Small intestine (tissue), 16 donors: ENCODE data around the gene SNX14. TPM values are rescaled to one million over a fixed set of nuclear protein-coding genes. Genes with fewer than 3 reads are reported as not detected.

Source experiments
- DNase-seq, 2 donors: peaks; one replicate each; pipeline versions ENCODE4 v3.0.0 to v3.0.0-alpha.2; 2013
- FAIRE-seq: peaks from 2 replicates; lab custom pipeline; 2012; peaks lifted over from hg19 to GRCh38; lab: Jason Lieb, UNC
- H3K27ac ChIP-seq, 3 donors: one replicate each; pipeline ENCODE4 v1.5.1; 2013; ENCODE audit warnings: low read length in 2 of 3, mild to moderate bottlenecking in 2 of 3, control low read depth in 1 of 3, inconsistent platforms in 1 of 3, low read depth in 1 of 3, moderate library complexity in 1 of 3
- H3K27me3 ChIP-seq, 3 donors: one replicate each; pipeline ENCODE4 v1.6.1; 2013; ENCODE audit warnings: low read length in 3 of 3, inconsistent platforms in 1 of 3; ENCODE audit not compliant: control insufficient read depth in 3 of 3, insufficient read depth in 3 of 3
- H3K36me3 ChIP-seq, 3 donors: one replicate each; pipeline ENCODE4 v1.6.1; 2013; ENCODE audit warnings: low read length in 3 of 3, inconsistent platforms in 1 of 3, low read depth in 1 of 3, mild to moderate bottlenecking in 1 of 3, moderate library complexity in 1 of 3; ENCODE audit not compliant: control insufficient read depth in 3 of 3, insufficient read depth in 2 of 3
- H3K4me1 ChIP-seq, 3 donors: one replicate each; pipeline ENCODE4 v1.6.1; 2013; ENCODE audit warnings: low read length in 2 of 3, inconsistent platforms in 1 of 3, low read depth in 1 of 3, mild to moderate bottlenecking in 1 of 3, moderate library complexity in 1 of 3; ENCODE audit not compliant: control insufficient read depth in 3 of 3, insufficient read depth in 2 of 3
- H3K4me3 ChIP-seq, 3 donors: one replicate each; pipeline ENCODE4 v1.5.1; 2013; ENCODE audit warnings: low read length in 3 of 3, control low read depth in 1 of 3, inconsistent platforms in 1 of 3, low read depth in 1 of 3, mild to moderate bottlenecking in 1 of 3, moderate library complexity in 1 of 3
- H3K9me3 ChIP-seq, 2 donors: one replicate each; pipeline ENCODE4 v1.6.1; 2013; ENCODE audit warnings: low read depth in 1 of 2, low read length in 1 of 2; ENCODE audit not compliant: control insufficient read depth in 2 of 2, insufficient read depth in 1 of 2
- WGBS, 3 donors: extraction: QIAGEN DNeasy Blood & Tissue Kit; methylation state at CpG; one replicate each; pipeline ENCODE4 v1.1.7; 2013; 5-methylcytosine and 5-hydroxymethylcytosine counted together
- long read RNA-seq, 10 donors: transcript quantifications; one replicate each; lab custom pipeline, GENCODE V29; 2026
- polyA plus RNA-seq, 4 donors: library from polyadenylated mRNA; stranded (reverse) in 3 of 4; unstranded in 1 of 4; fragments of 200-250 nt in 3 of 4; fragments of 120-200 nt in 1 of 4; gene quantifications; one replicate each; pipeline versions ENCODE4 v1.2.1 to v1.2.3, GENCODE V29; 2013
- donor health status: healthy with polysubstance abuse.
- donor health status: control.
- donor health status: control.
- donor health status: Bipolar disorder and iron deficiency.
- donor health status: healthy.

SNX14 gene
- polyA plus RNA-seq: 10 to 100 TPM; 43.2 to 98.4 (median 54.0) TPM
- long read RNA-seq, donor 1, transcript SNX14-206 (3 exons, 755 nt): major isoform, 14 of 22 reads
- long read RNA-seq, donor 1, partial matches to known transcripts: 0 of 22 reads
- long read RNA-seq, donor 1, other reads (novel, unspliced or antisense): 0 of 22 reads
- long read RNA-seq, donor 2, partial matches to known transcripts: 0 of 6 reads
- long read RNA-seq, donor 2, other reads (novel, unspliced or antisense): 0 of 6 reads
- long read RNA-seq, donor 3, transcript SNX14-206 (3 exons, 755 nt): major isoform, 10 of 14 reads
- long read RNA-seq, donor 3, partial matches to known transcripts: 0 of 14 reads
- long read RNA-seq, donor 3, other reads (novel, unspliced or antisense): 0 of 14 reads
- long read RNA-seq, donor 4: 0 reads
- long read RNA-seq, donor 5, transcript SNX14-206 (3 exons, 755 nt): major isoform, 5 of 5 reads
- long read RNA-seq, donor 5, partial matches to known transcripts: 0 of 5 reads
- long read RNA-seq, donor 5, other reads (novel, unspliced or antisense): 0 of 5 reads
- long read RNA-seq, donor 6, partial matches to known transcripts: 0 of 5 reads
- long read RNA-seq, donor 6, other reads (novel, unspliced or antisense): 0 of 5 reads
- long read RNA-seq, donor 7, transcript SNX14-206 (3 exons, 755 nt): major isoform, 7 of 12 reads
- long read RNA-seq, donor 7, transcript SNX14-201 (29 exons, 3,486 nt): minor isoform, 5 of 12 reads
- long read RNA-seq, donor 7, partial matches to known transcripts: 0 of 12 reads
- long read RNA-seq, donor 7, other reads (novel, unspliced or antisense): 0 of 12 reads
- long read RNA-seq, donor 8, partial matches to known transcripts: 0 of 1 reads
- long read RNA-seq, donor 8, other reads (novel, unspliced or antisense): 0 of 1 reads
- long read RNA-seq, donor 9, transcript SNX14-206 (3 exons, 755 nt): major isoform, 5 of 7 reads
- long read RNA-seq, donor 9, partial matches to known transcripts: 0 of 7 reads
- long read RNA-seq, donor 9, other reads (novel, unspliced or antisense): 0 of 7 reads
- long read RNA-seq, donor 10, transcript SNX14-206 (3 exons, 755 nt): major isoform, 7 of 27 reads
- long read RNA-seq, donor 10, partial matches to known transcripts: 15 of 27 reads
- long read RNA-seq, donor 10, other reads (novel, unspliced or antisense): 0 of 27 reads

GRCh38 chr6:85593438-85594196 lies at the start of gene SNX14:
Gene SNX14, minus strand, starts transcription at chr6:85593858. Its CDS starts 140 bp downstream, at chr6:85593718.
- Histone ChIP-seq H3K4me3 (peak within 1 kb of the TSS; percentile 72 to 86 (median 86)), H3K27me3 (no peaks in the 10 kb centered on the region), H3K9me3 (peaks cover 0 to 2% of the 10 kb centered on the region in 2 donors), H3K4me1 (peaks cover 0 to 6% (median 0%) of the 10 kb centered on the region in 3 donors), H3K36me3 (peaks cover 0 to 4% (median 0%) of the 10 kb centered on the region in 3 donors), H3K27ac (peak within 1 kb of the TSS; percentile 93 to 100 (median 97))
- DNase-seq (peak; percentile 96), FAIRE-seq (no peak)
- WGBS, 3 donors: 0% methylated on average over 71 to 82 of the region's 82 CpGs

GRCh38 chr6:85642774-85643536 lies 49.3 kb upstream of the SNX14 start, which contains the start of gene SYNCRIP:
Gene SYNCRIP, minus strand, starts transcription at chr6:85642886. Its CDS starts 1,447 bp downstream, at chr6:85641439.
- Histone ChIP-seq H3K9me3 (no peaks in the 10 kb centered on the region), H3K36me3 (peaks cover 0 to 6% (median 4%) of the 10 kb centered on the region in 3 donors), H3K4me1 (peaks cover 0 to 8% (median 3%) of the 10 kb centered on the region in 3 donors), H3K4me3 (peak within 1 kb of the TSS; percentile 90 to 99 (median 99)), H3K27me3 (no peaks in the 10 kb centered on the region), H3K27ac (peak within 1 kb of the TSS; percentile 100)
- DNase-seq (peak; percentile 99), FAIRE-seq (no peak)
- WGBS, 3 donors: 1% methylated on average over 62 to 76 of the region's 76 CpGs

- H3K27me3 ChIP-seq: no peaks in the 10 kb centered on the region
- WGBS, 3 donors: 0 to 1% (median 0%) methylated on average over 71 to 85 of the region's 85 CpGs
- peak overlapping the region; percentile 64 to 99 (median 99) for H3K4me3 ChIP-seq
- peak; percentile 65 to 77 for DNase-seq
- H3K4me1 ChIP-seq: peaks cover 0 to 8% (median 3%) of the 10 kb centered on the region in 3 donors
- no peak for FAIRE-seq
- H3K27ac ChIP-seq: peak overlapping the region; percentile 99 to 100 (median 100)
- no peaks in the 10 kb centered on the region for H3K9me3 ChIP-seq
- H3K36me3 ChIP-seq: peaks cover under 1 to 8% (median 4%) of the 10 kb centered on the region in 3 donors
Observed at GRCh38 chr6:85641897-85642773, 48.5 kb upstream of the SNX14 start.

- Histone ChIP-seq H3K36me3 (peaks cover 2 to 8% (median 8%) of the 10 kb centered on the region in 3 donors), H3K9me3 (no peaks in the 10 kb centered on the region), H3K27me3 (no peaks in the 10 kb centered on the region), H3K4me3 (peak overlapping the region; percentile 64 to 99 (median 99)), H3K27ac (peak overlapping the region in 2 of 3 donors; percentile 29 to 100), H3K4me1 (peaks cover 0 to 8% (median 3%) of the 10 kb centered on the region in 3 donors)
- no peak for DNase-seq
- no peak for FAIRE-seq
- 0 to 2% (median 0%) methylated on average over 14 of the region's 14 CpGs for WGBS, 3 donors
Observed at GRCh38 chr6:85641522-85641896, 47.9 kb upstream of the SNX14 start.

GRCh38 chr6:85640821-85641220 lies 47.2 kb upstream of the SNX14 start:
- 6 to 24% (median 12%) methylated on average over 3 of the region's 3 CpGs for WGBS, 3 donors
- Histone ChIP-seq H3K27ac (no peak overlapping the region), H3K36me3 (peaks cover 2 to 12% (median 8%) of the 10 kb centered on the region in 3 donors), H3K9me3 (no peaks in the 10 kb centered on the region), H3K4me3 (peak overlapping the region in 2 of 3 donors; percentile 64 to 99), H3K4me1 (peaks cover 0 to 8% (median 3%) of the 10 kb centered on the region in 3 donors), H3K27me3 (no peaks in the 10 kb centered on the region)
- DNase-seq: peak in 1 of 2 donors; percentile 13
- FAIRE-seq: no peak

GRCh38 chr6:85637579-85637978 lies 43.9 kb upstream of the SNX14 start:
- H3K9me3 ChIP-seq: no peaks in the 10 kb centered on the region
- WGBS, 3 donors: 50 to 78% (median 61%) methylated on average over 3 of the region's 3 CpGs
- H3K27me3 ChIP-seq: no peaks in the 10 kb centered on the region
- peaks cover 7 to 33% (median 15%) of the 10 kb centered on the region in 3 donors for H3K36me3 ChIP-seq
- peaks cover 0 to 5% (median 0%) of the 10 kb centered on the region in 3 donors for H3K4me1 ChIP-seq
- no peak for DNase-seq
- FAIRE-seq: no peak
- H3K27ac ChIP-seq: no peak overlapping the region
- no peak overlapping the region for H3K4me3 ChIP-seq
